Smooth muscle cell of the brain vasculature (primary cell): ENCODE results near the gene TENT5C.

Source experiments
- DNase-seq: peaks from one replicate; pipeline ENCODE4 v3.0.0-alpha.2; 2012; ENCODE audit warnings: low read depth, low spot score

Gene TENT5C

GRCh38 chr1:117591252-117591651 lies 14.6 kb upstream of the TENT5C start:
- DNase-seq = no peak

GRCh38 chr1:117592155-117592554 lies 13.7 kb upstream of the TENT5C start:
- no peak for DNase-seq

GRCh38 chr1:117594261-117594990 lies 11.4 kb upstream of the TENT5C start:
- DNase-seq = no peak

GRCh38 chr1:117596023-117596720 lies 9.7 kb upstream of the TENT5C start:
- DNase-seq = no peak

- DNase-seq = no peak
Observed at GRCh38 chr1:117598489-117598888, 7.4 kb upstream of the TENT5C start.

- DNase-seq = no peak
Observed at GRCh38 chr1:117599286-117600221, 6.3 kb upstream of the TENT5C start.

GRCh38 chr1:117600325-117600943 lies 5.4 kb upstream of the TENT5C start:
- DNase-seq = no peak

GRCh38 chr1:117600966-117601365 lies 4.9 kb upstream of the TENT5C start:
- DNase-seq = no peak

GRCh38 chr1:117602862-117603261 lies 3.0 kb upstream of the TENT5C start:
- DNase-seq = no peak

- DNase-seq = no peak
Observed at GRCh38 chr1:117605164-117605773, 579 bp upstream of the TENT5C start.

- DNase-seq = no peak
Observed at GRCh38 chr1:117606649-117607430, 992 bp downstream of the TENT5C start.

GRCh38 chr1:117607471-117607870 lies 1.6 kb downstream of the TENT5C start:
- no peak for DNase-seq

- no peak for DNase-seq
Observed at GRCh38 chr1:117608115-117608615, 2.3 kb downstream of the TENT5C start.

- DNase-seq = no peak
Observed at GRCh38 chr1:117608758-117609157, 2.9 kb downstream of the TENT5C start.

- no peak for DNase-seq
Observed at GRCh38 chr1:117609471-117609911, 3.6 kb downstream of the TENT5C start.

GRCh38 chr1:117610036-117610435 lies 4.2 kb downstream of the TENT5C start:
- no peak for DNase-seq

GRCh38 chr1:117611121-117611601 lies 5.3 kb downstream of the TENT5C start:
- DNase-seq = no peak

- no peak for DNase-seq
Observed at GRCh38 chr1:117611894-117612483, 6.1 kb downstream of the TENT5C start.

- no peak for DNase-seq
Observed at GRCh38 chr1:117612517-117613248, 6.8 kb downstream of the TENT5C start.
